T-helper 1 cell treated with Interleukin-12 subunit alpha and Interleukin-12 subunit beta and Interleukin-4 antibody, amounts not matched to agents 30 μg/mL and 1 μg/mL, for 36 hours (primary cell): ENCODE measurements around the gene MT1F.
"Not testable (repeated sequence)": the region's sequence is repeated elsewhere in the genome, so short reads cannot be mapped to it uniquely, and the experiment has no call there.

Experiments
- H3K27ac Mint-ChIP-seq: one replicate; pipeline ENCODE4 v1.8.0; 2021; ENCODE audit warnings: mild to moderate bottlenecking, mixed read lengths
- H3K27me3 Mint-ChIP-seq: one replicate; pipeline ENCODE4 v1.8.0; 2021; ENCODE audit warnings: low read depth, mixed read lengths
- H3K36me3 Mint-ChIP-seq: one replicate; pipeline ENCODE4 v1.8.0; 2021; ENCODE audit warnings: low read depth, mixed read lengths
- H3K4me1 Mint-ChIP-seq: one replicate; pipeline ENCODE4 v1.8.0; 2021; ENCODE audit warnings: low read depth, mixed read lengths
- H3K4me3 Mint-ChIP-seq: one replicate; pipeline ENCODE4 v1.8.0; 2021; ENCODE audit warnings: mild to moderate bottlenecking, moderate library complexity, mixed read lengths
- H3K9me3 Mint-ChIP-seq: one replicate; pipeline ENCODE4 v1.8.0; 2021; ENCODE audit warnings: mixed read lengths

MT1F gene

GRCh38 chr16:56669840-56670619 is 12.3 kb downstream of the MT1F start:
- Mint-ChIP-seq H3K27me3 (peaks cover 87% of the 10 kb centered on the region), H3K9me3 (no peaks in the 10 kb centered on the region), H3K4me3 (peak overlapping the region; percentile 14), H3K4me1 (peaks cover 27% of the 10 kb centered on the region), H3K36me3 (peaks cover 4% of the 10 kb centered on the region), H3K27ac (no peak overlapping the region)

GRCh38 chr16:56670620-56670934 is 12.8 kb downstream of the MT1F start:
- Mint-ChIP-seq H3K27me3 (peaks cover 87% of the 10 kb centered on the region), H3K9me3 (no peaks in the 10 kb centered on the region), H3K27ac (no peak overlapping the region), H3K4me3 (no peak overlapping the region), H3K36me3 (peaks cover 4% of the 10 kb centered on the region), H3K4me1 (peaks cover 31% of the 10 kb centered on the region)

GRCh38 chr16:56671691-56672090 is 13.9 kb downstream of the MT1F start:
- H3K4me1 Mint-ChIP-seq = peaks cover 34% of the 10 kb centered on the region
- H3K27ac Mint-ChIP-seq, H3K36me3 Mint-ChIP-seq, H3K9me3 Mint-ChIP-seq, H3K4me3 Mint-ChIP-seq: not testable (repeated sequence)
- H3K27me3 Mint-ChIP-seq = peaks cover 85% of the 10 kb centered on the region

GRCh38 chr16:56672171-56672570 is 14.4 kb downstream of the MT1F start:
- not testable (repeated sequence) for H3K4me3 Mint-ChIP-seq, H3K9me3 Mint-ChIP-seq, H3K27ac Mint-ChIP-seq, H3K36me3 Mint-ChIP-seq
- Mint-ChIP-seq H3K27me3 (peaks cover 84% of the 10 kb centered on the region), H3K4me1 (peaks cover 34% of the 10 kb centered on the region)

GRCh38 chr16:56672761-56673536 is 15.2 kb downstream of the MT1F start:
- peaks cover 77% of the 10 kb centered on the region for H3K27me3 Mint-ChIP-seq
- H3K4me3 Mint-ChIP-seq = no peak overlapping the region
- no peaks in the 10 kb centered on the region for H3K9me3 Mint-ChIP-seq
- peaks cover 28% of the 10 kb centered on the region for H3K4me1 Mint-ChIP-seq
- peaks cover 4% of the 10 kb centered on the region for H3K36me3 Mint-ChIP-seq
- no peak overlapping the region for H3K27ac Mint-ChIP-seq

- Mint-ChIP-seq H3K4me3 (no peak overlapping the region), H3K9me3 (no peaks in the 10 kb centered on the region), H3K27ac (no peak overlapping the region), H3K4me1 (peaks cover 23% of the 10 kb centered on the region), H3K27me3 (peaks cover 68% of the 10 kb centered on the region), H3K36me3 (no peaks in the 10 kb centered on the region)
Measured at GRCh38 chr16:56673921-56674320, 16.2 kb downstream of the MT1F start.

GRCh38 chr16:56674570-56674969 is 16.8 kb downstream of the MT1F start:
- H3K4me1 Mint-ChIP-seq = peaks cover 18% of the 10 kb centered on the region
- not testable (repeated sequence) for H3K4me3 Mint-ChIP-seq, H3K36me3 Mint-ChIP-seq, H3K9me3 Mint-ChIP-seq, H3K27ac Mint-ChIP-seq
- H3K27me3 Mint-ChIP-seq = peaks cover 61% of the 10 kb centered on the region

GRCh38 chr16:56675685-56676210 is 18.0 kb downstream of the MT1F start:
- H3K36me3 Mint-ChIP-seq = no peaks in the 10 kb centered on the region
- peaks cover 16% of the 10 kb centered on the region for H3K4me1 Mint-ChIP-seq
- peak overlapping the region; percentile 74 for H3K4me3 Mint-ChIP-seq
- no peak overlapping the region for H3K27ac Mint-ChIP-seq
- H3K9me3 Mint-ChIP-seq = no peaks in the 10 kb centered on the region
- H3K27me3 Mint-ChIP-seq = peaks cover 51% of the 10 kb centered on the region

GRCh38 chr16:56677474-56677873 is 19.7 kb downstream of the MT1F start:
- H3K4me1 Mint-ChIP-seq = peaks cover 25% of the 10 kb centered on the region
- no peaks in the 10 kb centered on the region for H3K36me3 Mint-ChIP-seq
- no peak overlapping the region for H3K27ac Mint-ChIP-seq
- no peaks in the 10 kb centered on the region for H3K9me3 Mint-ChIP-seq
- H3K4me3 Mint-ChIP-seq = no peak overlapping the region
- peaks cover 33% of the 10 kb centered on the region for H3K27me3 Mint-ChIP-seq

GRCh38 chr16:56679078-56679730 is 21.4 kb downstream of the MT1F start:
- H3K9me3 Mint-ChIP-seq = no peaks in the 10 kb centered on the region
- H3K27ac Mint-ChIP-seq = no peak overlapping the region
- peaks cover 16% of the 10 kb centered on the region for H3K27me3 Mint-ChIP-seq
- H3K4me3 Mint-ChIP-seq = no peak overlapping the region
- H3K4me1 Mint-ChIP-seq = peaks cover 35% of the 10 kb centered on the region
- H3K36me3 Mint-ChIP-seq = peaks cover 7% of the 10 kb centered on the region

- Mint-ChIP-seq H3K4me3 (no peak overlapping the region), H3K27me3 (peaks cover 12% of the 10 kb centered on the region), H3K9me3 (no peaks in the 10 kb centered on the region), H3K27ac (no peak overlapping the region), H3K36me3 (peaks cover 11% of the 10 kb centered on the region), H3K4me1 (peaks cover 37% of the 10 kb centered on the region)
Measured at GRCh38 chr16:56679818-56680217, 22.1 kb downstream of the MT1F start.

- peak within 1 kb of the TSS; percentile 92 for H3K27ac Mint-ChIP-seq
- H3K9me3 Mint-ChIP-seq = no peaks in the 10 kb centered on the region
- H3K4me1 Mint-ChIP-seq = peaks cover 25% of the 10 kb centered on the region
- H3K27me3 Mint-ChIP-seq = no peaks in the 10 kb centered on the region
- H3K4me3 Mint-ChIP-seq = peak within 1 kb of the TSS; percentile 97
- peaks cover 15% of the 10 kb centered on the region for H3K36me3 Mint-ChIP-seq
Measured at GRCh38 chr16:56681939-56682702, 24.4 kb downstream of the MT1F start, which contains the start of gene MT1X. Gene MT1X (plus strand): TSS chr16:56682470. CDS start chr16:56682541, 71 bp downstream.

- peak overlapping the region; percentile 88 for H3K27ac Mint-ChIP-seq
- peaks cover 2% of the 10 kb centered on the region for H3K9me3 Mint-ChIP-seq
- H3K4me3 Mint-ChIP-seq = peak overlapping the region; percentile 97
- H3K27me3 Mint-ChIP-seq = peaks cover 3% of the 10 kb centered on the region
- H3K4me1 Mint-ChIP-seq = peaks cover 25% of the 10 kb centered on the region
- peaks cover 18% of the 10 kb centered on the region for H3K36me3 Mint-ChIP-seq
Measured at GRCh38 chr16:56682703-56683397, 25.1 kb downstream of the MT1F start.
